MM.1S (cell line): ENCODE results near the gene WIZ.

Source experiments
- CTCF ChIP-seq: fragments of 300-600 bp; sonication (generic); IDR thresholded peaks from 2 replicates; pipeline ENCODE4 v1.5.1; 2016; ENCODE audit warnings: antibody characterized with exemption, low read length, mixed read lengths
- EZH2 ChIP-seq: fragments of 300-600 bp; sonication (generic); optimal IDR thresholded peaks from 2 replicates; pipeline ENCODE3; 2017; ENCODE audit warnings: low read depth, mild to moderate bottlenecking, antibody characterized with exemption, low read length, mixed read lengths
- EZH2phosphoT487 ChIP-seq: fragments of 300-600 bp; sonication (generic); IDR thresholded peaks from 2 replicates; pipeline ENCODE4 v1.6.1; 2018; ENCODE audit warnings: antibody characterized with exemption, low read length

DNA sequence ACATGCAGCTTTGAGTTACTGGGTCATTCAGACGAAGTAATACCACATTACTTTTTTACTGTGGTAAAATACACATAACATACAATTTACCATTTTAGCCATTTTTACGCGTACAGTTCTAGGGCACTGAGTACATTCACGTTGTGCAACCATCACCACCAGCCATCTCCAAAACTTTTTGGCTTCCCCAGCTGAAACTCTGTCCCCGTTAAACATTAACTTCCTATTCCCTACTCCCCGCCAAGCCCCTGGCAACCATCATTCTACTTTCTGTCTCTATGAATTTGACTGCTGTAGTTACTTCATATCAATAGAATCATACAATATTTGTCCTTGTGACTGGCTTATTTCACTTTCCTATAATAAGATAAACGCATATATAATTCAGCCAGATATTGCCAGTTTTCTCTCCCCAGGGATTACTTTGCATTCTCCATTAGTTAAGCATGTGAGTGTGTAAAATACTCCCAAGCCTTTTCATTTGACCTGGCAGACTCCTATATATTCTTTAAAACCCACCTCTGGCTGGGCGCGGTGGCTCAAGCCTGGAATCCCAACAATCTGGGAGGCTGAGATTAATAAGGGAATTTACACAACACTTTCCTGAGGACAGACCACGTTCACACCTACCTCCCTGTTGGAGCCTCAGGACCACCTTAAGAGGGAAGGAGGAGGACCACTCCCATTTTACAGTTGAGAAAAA lies 48.6 kb upstream of the WIZ start:
- no peak for TF ChIP-seq CTCF
- no peak for TF ChIP-seq EZH2
- TF ChIP-seq EZH2phosphoT487, result no peak
